Body of pancreas (tissue), 4 donors: ENCODE data around the gene IL17RE. TPM values are rescaled to one million over a fixed set of nuclear protein-coding genes. Genes with fewer than 3 reads are reported as not detected.

Source experiments
- ATAC-seq: fragments of 150-250 bp; one replicate; pipeline ENCODE4 v1.9.1; 2016
- DNase-seq, 4 donors: peaks; one replicate each; pipeline ENCODE4 v3.0.0-alpha.2; 2019
- H3K27ac ChIP-seq, 4 donors: fragments of 200-600 bp; sonication (generic); 1 replicate in 3 of 4; 2 replicates in 1 of 4; pipeline versions ENCODE4 v1.5.1 to v1.6.1; 2016 to 2019; ENCODE audit warnings: mild to moderate bottlenecking in 1 of 4, mixed read lengths in 1 of 4, moderate library complexity in 1 of 4
- H3K27me3 ChIP-seq, 2 donors: fragments of 200-600 bp; sonication (generic); one replicate each; pipeline ENCODE4 v1.6.0; 2016; ENCODE audit warnings: mild to moderate bottlenecking in 1 of 2
- H3K36me3 ChIP-seq, 2 donors: fragments of 200-600 bp; sonication (generic); replicated peaks in 1 of 2; 2 replicates each; pipeline ENCODE4 v1.5.1; 2016; ENCODE audit warnings: low read depth in 2 of 2; ENCODE audit not compliant: insufficient read depth in 1 of 2
- H3K4me1 ChIP-seq: fragments of 200-600 bp; sonication (generic); one replicate; pipeline ENCODE4 v1.6.0; 2016
- H3K4me3 ChIP-seq, 2 donors: fragments of 200-600 bp; sonication (generic); 1 replicate in 1 of 2; 2 replicates in 1 of 2; pipeline ENCODE4 v1.5.1; 2016 to 2019
- H3K9me3 ChIP-seq, 3 donors: fragments of 200-600 bp; sonication (generic); 1 replicate in 2 of 3; 2 replicates in 1 of 3; pipeline ENCODE4 v1.5.1; 2016
- CTCF ChIP-seq, 7 experiments: fragments of 450-650 bp in 4 of 7; fragments of 200-600 bp in 3 of 7; sonication (generic) in 3 of 7; IDR thresholded peaks; one replicate each; pipeline ENCODE4 v1.5.1; 2016 to 2019; ENCODE audit warnings: antibody characterized with exemption in 7 of 7
- POLR2A ChIP-seq, 3 donors: fragments of 450-650 bp; IDR thresholded peaks; one replicate each; pipeline ENCODE4 v1.6.1; 2016; ENCODE audit warnings: antibody characterized with exemption in 3 of 3, mild to moderate bottlenecking in 2 of 3
- WGBS, 2 donors: methylation state at CpG; one replicate each; pipeline ENCODE4 v1.1.5; 2017; 5-methylcytosine and 5-hydroxymethylcytosine counted together
- intact Hi-C: fragments of 100-400 bp; cut with DNase I; formaldehyde crosslinking; loops from one replicate; pipeline ENCODE4 v1.15.1; 2023
- total RNA-seq, 2 donors: library from RNA; depleted of rRNA; stranded (reverse); fragments of >200 nt; gene quantifications; one replicate each; pipeline ENCODE4 v1.1.0, GENCODE V29; 2016

Gene IL17RE
- total RNA-seq, 2 donors from 2014 or later, result 10.9 to 18.2 TPM

DNA sequence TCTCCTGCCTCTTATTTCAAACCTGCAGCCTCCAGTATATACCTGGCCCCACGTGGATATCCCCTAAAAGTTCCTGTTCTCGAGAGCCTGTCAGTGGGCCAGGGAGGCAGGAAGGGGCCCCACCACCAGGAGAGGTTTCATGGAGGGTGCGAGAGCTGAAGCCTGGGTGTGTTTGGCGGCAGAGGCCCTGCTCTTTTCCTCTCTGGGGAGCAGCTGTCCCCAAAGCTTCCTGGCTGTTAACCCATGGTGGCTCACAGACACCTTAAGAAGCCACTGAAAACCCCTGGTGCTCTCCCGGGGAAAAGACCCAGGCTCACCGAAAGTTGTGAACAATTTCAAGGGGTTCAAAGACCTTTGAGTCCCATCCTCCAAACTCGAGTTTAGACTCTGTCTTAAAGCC is 48.5 kb downstream of the IL17RE start:
- Histone ChIP-seq H3K4me1 (peaks cover 36% of the 10 kb centered on the region), H3K9me3 (no peaks in the 10 kb centered on the region), H3K4me3 (no peak overlapping the region), H3K36me3 (no peaks in the 10 kb centered on the region), H3K27me3 (no peaks in the 10 kb centered on the region), H3K27ac (no peak overlapping the region)
- TF ChIP-seq POLR2A (IDR thresholded peaks at IDR 0.05), result no peak
- TF ChIP-seq CTCF (IDR thresholded peaks at IDR 0.05), result no peak
- DNase-seq, result no peak
- WGBS, 2 donors, result 43 to 50% methylated on average over 5 to 7 of the region's 7 CpGs
- ATAC-seq, result no peak
- intact Hi-C loops, result no loop called here

DNA sequence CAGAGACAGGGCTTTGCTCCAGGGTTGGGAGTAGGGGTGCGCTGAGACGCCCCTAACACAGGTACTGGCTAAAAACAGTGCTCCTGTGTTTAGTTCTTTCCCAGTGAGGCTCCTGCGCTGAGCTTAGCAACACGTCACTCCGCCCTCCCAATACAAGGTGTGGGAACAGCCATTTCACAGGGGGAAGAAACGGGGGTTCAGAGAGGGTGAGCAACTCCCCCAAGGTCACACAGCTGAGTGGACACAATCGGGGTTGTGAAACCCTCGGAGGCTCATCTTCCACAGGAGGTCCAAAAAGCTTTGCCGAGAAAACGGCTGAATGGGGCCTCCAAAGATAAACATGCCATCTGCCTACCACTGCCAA is 48.9 kb downstream of the IL17RE start:
- WGBS, 2 donors, result 35 to 46% methylated on average over 10 of the region's 10 CpGs
- TF ChIP-seq CTCF (IDR thresholded peaks at IDR 0.05) (no peak), POLR2A (IDR thresholded peaks at IDR 0.05) (no peak)
- Histone ChIP-seq H3K27me3 (no peaks in the 10 kb centered on the region), H3K9me3 (no peaks in the 10 kb centered on the region), H3K4me3 (no peak overlapping the region), H3K27ac (no peak overlapping the region), H3K4me1 (peaks cover 33% of the 10 kb centered on the region), H3K36me3 (no peaks in the 10 kb centered on the region)
- intact Hi-C loops, result no loop called here
- no peak for DNase-seq
- ATAC-seq, result no peak

- H3K27ac ChIP-seq, result no peak within 1 kb of the TSS
- peak; percentile 47 for ATAC-seq
- peak in 2 of 4 donors; percentile 26 to 30 for DNase-seq
- H3K4me3 ChIP-seq, result peak within 1 kb of the TSS in 1 of 2 donors; percentile 22
- H3K9me3 ChIP-seq, result no peaks in the 10 kb centered on the region
- peaks cover 26% of the 10 kb centered on the region for H3K4me1 ChIP-seq
- no peak for TF ChIP-seq CTCF (IDR thresholded peaks at IDR 0.05)
- peak in 1 of 3 donors; percentile 14 for TF ChIP-seq POLR2A (IDR thresholded peaks at IDR 0.05)
- intact Hi-C loops, result no loop called here
- no peaks in the 10 kb centered on the region for H3K36me3 ChIP-seq
- no peaks in the 10 kb centered on the region for H3K27me3 ChIP-seq
- 7 to 20% methylated on average over 39 to 40 of the region's 52 CpGs for WGBS, 2 donors
These were observed 49.5 kb downstream of the IL17RE start, which contains the start of gene PRRT3 for GRCh38 chr3:9951962-9952805. Gene PRRT3, minus strand, starts transcription at chr3:9952408. Its CDS starts 2,293 bp downstream, at chr3:9950115.

- DNase-seq, result peak; percentile 24 to 56 (median 46)
- no peak for ATAC-seq
- Histone ChIP-seq H3K27ac (no peak overlapping the region), H3K36me3 (no peaks in the 10 kb centered on the region), H3K4me1 (peaks cover 18% of the 10 kb centered on the region), H3K27me3 (no peaks in the 10 kb centered on the region), H3K9me3 (no peaks in the 10 kb centered on the region), H3K4me3 (no peak overlapping the region)
- 26 to 41% methylated on average over 12 of the region's 12 CpGs for WGBS, 2 donors
- TF ChIP-seq POLR2A (IDR thresholded peaks at IDR 0.05) (no peak), CTCF (IDR thresholded peaks at IDR 0.05) (no peak)
- intact Hi-C loops, result no loop called here
These were observed 52.4 kb downstream of the IL17RE start for GRCh38 chr3:9955067-9955502.
